HepG2 (cell line): ENCODE data around the gene ZMYND10. TPM values are rescaled to one million over a fixed set of nuclear protein-coding genes. Genes with fewer than 3 reads are reported as not detected.

Source experiments
- CHCHD3 ChIP-seq: sonication (generic); formaldehyde crosslinking; IDR thresholded peaks from 2 replicates; pipeline ENCODE4 v1.8.0; 2022; ENCODE audit warnings: mild to moderate bottlenecking, missing genetic modification reagents, moderate library complexity
- EEA1 ChIP-seq: sonication (generic); formaldehyde crosslinking; IDR thresholded peaks from 2 replicates; pipeline ENCODE4 v1.5.1; 2020; ENCODE audit warnings: mild to moderate bottlenecking, missing genetic modification reagents, borderline replicate concordance
- EP300 ChIP-seq, 3 experiments: sonication (generic) in 1 of 3; formaldehyde crosslinking in 1 of 3; IDR thresholded peaks; 2 replicates each; pipeline versions ENCODE4 v1.5.1 to v1.6.1; 2011 to 2020; ENCODE audit warnings: low read depth in 2 of 3, low read length in 2 of 3, borderline replicate concordance in 1 of 3, improper control_type of control experiment in 1 of 3, mild to moderate bottlenecking in 1 of 3, missing genetic modification reagents in 1 of 3, moderate library complexity in 1 of 3
- FOXA3 ChIP-seq: IDR thresholded peaks from 2 replicates; pipeline ENCODE4 v1.6.1; 2016; ENCODE audit warnings: missing genetic modification reagents, missing compliant biosample characterization
- HBP1 ChIP-seq: IDR thresholded peaks from 2 replicates; pipeline ENCODE4 v1.6.1; 2016; ENCODE audit warnings: low read depth, control low read depth
- MLXIP ChIP-seq: sonication (generic); formaldehyde crosslinking; IDR thresholded peaks from 2 replicates; pipeline ENCODE4 v1.9.0; 2021; ENCODE audit warnings: missing genetic modification reagents, borderline replicate concordance
- NFKB2 ChIP-seq: sonication (generic); formaldehyde crosslinking; IDR thresholded peaks from 2 replicates; pipeline ENCODE4 v1.4.0; 2020; ENCODE audit warnings: missing genetic modification reagents, borderline replicate concordance
- NR1H2 ChIP-seq: sonication (generic); formaldehyde crosslinking; IDR thresholded peaks from 2 replicates; pipeline ENCODE4 v1.8.1; 2022; ENCODE audit warnings: low read depth, missing genetic modification reagents, borderline replicate concordance
- PHF8 ChIP-seq: sonication (generic); formaldehyde crosslinking; IDR thresholded peaks from 2 replicates; pipeline ENCODE4 v1.5.0; 2020; ENCODE audit warnings: missing genetic modification reagents
- POGZ ChIP-seq: sonication (generic); formaldehyde crosslinking; IDR thresholded peaks from 2 replicates; pipeline ENCODE4 v1.4.0; 2020; ENCODE audit warnings: mild to moderate bottlenecking, missing genetic modification reagents
- POLR2AphosphoS5 ChIP-seq: IDR thresholded peaks from 2 replicates; pipeline ENCODE4 v1.6.1; 2012; ENCODE audit warnings: low read depth, low read length
- POLR2G ChIP-seq: fragments of 200-400 bp; formaldehyde crosslinking; IDR thresholded peaks from 2 replicates; pipeline ENCODE4 v1.6.1; 2018; ENCODE audit warnings: mild to moderate bottlenecking, low read depth, low read length, moderate library complexity
- SKIL ChIP-seq: sonication (generic); formaldehyde crosslinking; IDR thresholded peaks from 2 replicates; pipeline ENCODE4 v1.8.0; 2022; ENCODE audit warnings: missing genetic modification reagents, mild to moderate bottlenecking, moderate library complexity, borderline replicate concordance
- YEATS4 ChIP-seq: sonication (generic); formaldehyde crosslinking; IDR thresholded peaks from 2 replicates; pipeline ENCODE4 v1.4.0; 2020; ENCODE audit warnings: missing genetic modification reagents, borderline replicate concordance
- ZBTB42 ChIP-seq: sonication (generic); formaldehyde crosslinking; IDR thresholded peaks from 2 replicates; pipeline ENCODE4 v1.5.0; 2020; ENCODE audit warnings: mild to moderate bottlenecking, missing genetic modification reagents
- ZNF138 ChIP-seq: sonication (generic); formaldehyde crosslinking; IDR thresholded peaks from 2 replicates; pipeline ENCODE4 v1.5.0; 2020; ENCODE audit warnings: mild to moderate bottlenecking, low read depth, missing genetic modification reagents
- ZNF235 ChIP-seq: sonication (generic); formaldehyde crosslinking; IDR thresholded peaks from 2 replicates; pipeline ENCODE4 v1.8.1; 2023; ENCODE audit warnings: mild to moderate bottlenecking, missing genetic modification reagents, borderline replicate concordance
- ZNF274 ChIP-seq: sonication (generic); formaldehyde crosslinking; IDR thresholded peaks from 2 replicates; pipeline ENCODE4 v1.5.1; 2020; ENCODE audit warnings: mild to moderate bottlenecking, missing genetic modification reagents
- ZNF333 ChIP-seq: sonication (generic); formaldehyde crosslinking; IDR thresholded peaks from 2 replicates; pipeline ENCODE4 v1.4.0; 2020; ENCODE audit warnings: mild to moderate bottlenecking, missing genetic modification reagents, borderline replicate concordance
- ZNF740 ChIP-seq: sonication (generic); formaldehyde crosslinking; IDR thresholded peaks from 2 replicates; pipeline ENCODE4 v1.4.0; 2020; ENCODE audit warnings: missing genetic modification reagents
- ZNF766 ChIP-seq: sonication (generic); formaldehyde crosslinking; IDR thresholded peaks from 2 replicates; pipeline ENCODE4 v1.5.0; 2020; ENCODE audit warnings: missing genetic modification reagents, borderline replicate concordance
- ZNF772 ChIP-seq: sonication (generic); formaldehyde crosslinking; IDR thresholded peaks from 2 replicates; pipeline ENCODE4 v1.5.0; 2020; ENCODE audit warnings: mild to moderate bottlenecking, missing genetic modification reagents
- ZNF839 ChIP-seq: sonication (generic); formaldehyde crosslinking; IDR thresholded peaks from 2 replicates; pipeline ENCODE4 v1.4.0; 2020; ENCODE audit warnings: missing genetic modification reagents, mild to moderate bottlenecking, borderline replicate concordance
- polyA plus RNA-seq, 8 experiments: library from polyadenylated mRNA; depleted of rRNA in 3 of 8; stranded (reverse) in 7 of 8; unstranded in 1 of 8; fragments of >200 nt; fragmentation: Illumina TruSeq in 4 of 8; extraction: Trizol in 4 of 8; gene quantifications; 2 replicates each; pipeline versions ENCODE4 v1.2.1 to v1.2.3, GENCODE V29; 2011 to 2016; ENCODE audit warnings: low read depth in 4 of 8, missing spikeins in 1 of 8, mixed read lengths in 1 of 8; ENCODE audit not compliant: insufficient read depth in 1 of 8
- total RNA-seq, 5 experiments: library from RNA; depleted of rRNA; stranded (reverse); fragments of >200 nt; fragmentation: Illumina TruSeq; extraction: Trizol; gene quantifications; 2 replicates each; pipeline ENCODE4 v1.2.3, GENCODE V29; 2016; ENCODE audit warnings: low read depth in 1 of 5

ZMYND10 gene
- total and polyA plus RNA-seq, 2 of the 13 experiments (the other 11 are each of a cell fraction or from before 2014, with no cell fraction given) = 0.60 to 0.74 TPM

- 0 out of 2 replicates have a peak, but pooled peaks have one; percentile 14 for TF ChIP-seq ZNF839
- no peak for TF ChIP-seq EP300 (IDR thresholded peaks at IDR 0.05; ENCODE audit: low read depth in 2 of 2, low read length in 2 of 2)
- no peak for TF ChIP-seq EP300 (CRISPR knock-in tag; IDR thresholded peaks at IDR 0.05; ENCODE audit: borderline replicate concordance)
- peak; percentile 75 for TF ChIP-seq POLR2AphosphoS5
- TF ChIP-seq ZNF333 (CRISPR knock-in tag) = peak; percentile 51; the same call in 1 of the 2 replicates
- peak; percentile 36 for TF ChIP-seq YEATS4
- TF ChIP-seq EEA1 (CRISPR knock-in tag) = 0 out of 2 replicates have a peak, but pooled peaks have one; percentile 50
- 0 out of 2 replicates have a peak, but pooled peaks have one; percentile 0 for TF ChIP-seq HBP1
- 0 out of 2 replicates have a peak, but pooled peaks have one; percentile 52 for TF ChIP-seq ZNF235 (CRISPR knock-in tag)
- TF ChIP-seq CHCHD3 (CRISPR knock-in tag) = no peak
- TF ChIP-seq ZNF274 (CRISPR knock-in tag) = no peak; the same call in 1 of the 2 replicates
- 0 out of 2 replicates have a peak, but pooled peaks have one; percentile 27 for TF ChIP-seq MLXIP (CRISPR knock-in tag)
- 0 out of 2 replicates have a peak, but pooled peaks have one; percentile 10 for TF ChIP-seq FOXA3
- TF ChIP-seq NR1H2 = no peak
- peak; percentile 14; the same call in 1 of the 2 replicates for TF ChIP-seq ZBTB42 (CRISPR knock-in tag)
- peak; percentile 20; the same call in 1 of the 2 replicates for TF ChIP-seq PHF8 (CRISPR knock-in tag)
- peak; percentile 33; the same call in 1 of the 2 replicates for TF ChIP-seq ZNF138 (CRISPR knock-in tag)
- no peak for TF ChIP-seq POGZ
- no peak for TF ChIP-seq ZNF740
- peak; percentile 79; the same call in 1 of the 2 replicates for TF ChIP-seq ZNF766 (CRISPR knock-in tag)
- TF ChIP-seq ZNF772 (CRISPR knock-in tag) = 0 out of 2 replicates have a peak, but pooled peaks have one; percentile 31
- 0 out of 2 replicates have a peak, but pooled peaks have one; percentile 3 for TF ChIP-seq NFKB2 (CRISPR knock-in tag)
- peak; percentile 79 for TF ChIP-seq POLR2G
- TF ChIP-seq SKIL (CRISPR knock-in tag) = no peak
These were observed 23.5 kb downstream of the ZMYND10 start (continued) for GRCh38 chr3:50322115-50322385.
